ENCODE results near the gene THAP9.

DNA sequence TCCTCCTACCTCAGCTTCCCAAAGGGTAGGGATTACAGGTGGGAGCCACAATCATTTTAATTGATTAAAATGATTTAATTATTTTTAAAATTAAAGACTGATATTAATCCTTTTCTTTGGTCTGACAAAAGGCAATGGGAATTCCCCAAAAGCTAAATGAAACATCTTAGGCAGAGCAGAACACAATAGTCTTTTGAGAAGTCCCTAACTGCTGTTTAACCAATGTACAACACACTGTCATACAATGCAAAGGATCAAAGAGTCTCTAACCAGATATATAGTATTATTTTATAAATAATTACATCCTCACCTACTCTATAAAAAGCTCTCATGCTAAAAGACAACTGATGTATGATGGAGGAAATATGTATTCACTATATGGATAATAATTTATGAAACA lies 47.0 kb downstream of the THAP9 start:
- TF ChIP-seq ZSCAN30 (tag by site-specific recombination; IDR thresholded peaks at IDR 0.05) (no peak), ZNF830 (tag by site-specific recombination; IDR thresholded peaks at IDR 0.05; ENCODE audit: low read depth) (no peak)
- TF ChIP-seq, protein P1, sequence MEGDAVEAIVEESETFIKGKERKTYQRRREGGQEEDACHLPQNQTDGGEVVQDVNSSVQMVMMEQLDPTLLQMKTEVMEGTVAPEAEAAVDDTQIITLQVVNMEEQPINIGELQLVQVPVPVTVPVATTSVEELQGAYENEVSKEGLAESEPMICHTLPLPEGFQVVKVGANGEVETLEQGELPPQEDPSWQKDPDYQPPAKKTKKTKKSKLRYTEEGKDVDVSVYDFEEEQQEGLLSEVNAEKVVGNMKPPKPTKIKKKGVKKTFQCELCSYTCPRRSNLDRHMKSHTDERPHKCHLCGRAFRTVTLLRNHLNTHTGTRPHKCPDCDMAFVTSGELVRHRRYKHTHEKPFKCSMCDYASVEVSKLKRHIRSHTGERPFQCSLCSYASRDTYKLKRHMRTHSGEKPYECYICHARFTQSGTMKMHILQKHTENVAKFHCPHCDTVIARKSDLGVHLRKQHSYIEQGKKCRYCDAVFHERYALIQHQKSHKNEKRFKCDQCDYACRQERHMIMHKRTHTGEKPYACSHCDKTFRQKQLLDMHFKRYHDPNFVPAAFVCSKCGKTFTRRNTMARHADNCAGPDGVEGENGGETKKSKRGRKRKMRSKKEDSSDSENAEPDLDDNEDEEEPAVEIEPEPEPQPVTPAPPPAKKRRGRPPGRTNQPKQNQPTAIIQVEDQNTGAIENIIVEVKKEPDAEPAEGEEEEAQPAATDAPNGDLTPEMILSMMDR (tag by site-specific recombination; IDR thresholded peaks at IDR 0.05) = no peak
